ENCODE results near the gene PKIG. TPM values are rescaled to one million over a fixed set of nuclear protein-coding genes. Genes with fewer than 3 reads are reported as not detected.

The PKIG gene
- total RNA-seq, 4 donors from 2014 or later = 305 to 398 (median 357) TPM

DNA sequence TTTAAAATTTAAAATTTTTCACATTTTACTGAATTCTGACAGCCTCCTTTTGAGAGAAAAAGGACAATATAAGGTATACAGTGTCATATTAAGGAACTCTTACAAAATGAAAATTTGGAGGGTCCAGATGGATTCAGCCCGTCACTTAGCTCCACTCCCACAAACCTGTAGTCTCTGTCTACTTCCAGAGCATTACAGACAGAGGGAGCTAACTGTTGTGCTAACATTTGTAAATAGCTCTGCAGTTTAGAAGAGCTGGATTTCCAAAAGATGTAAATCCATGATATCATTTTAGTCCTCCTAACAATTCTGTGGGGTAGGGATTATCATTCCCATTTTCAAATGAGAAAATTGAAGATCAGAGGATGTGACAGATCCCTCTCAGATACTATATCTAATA lies 44.4 kb upstream of the PKIG start:
- H3K27ac ChIP-seq (replicated peaks in 1 of 4) = peak overlapping the region; percentile 78 to 91 (median 86)
- H3K27me3 ChIP-seq = no peaks in the 10 kb centered on the region
- H3K4me3 ChIP-seq = no peak overlapping the region
- no peaks in the 10 kb centered on the region for H3K36me3 ChIP-seq
- no peaks in the 10 kb centered on the region for H3K9me3 ChIP-seq
- 41% methylated on average over 1 of the region's 1 CpG for WGBS
- TF ChIP-seq EP300 (IDR thresholded peaks at IDR 0.05) = no peak
- TF ChIP-seq, protein P1, sequence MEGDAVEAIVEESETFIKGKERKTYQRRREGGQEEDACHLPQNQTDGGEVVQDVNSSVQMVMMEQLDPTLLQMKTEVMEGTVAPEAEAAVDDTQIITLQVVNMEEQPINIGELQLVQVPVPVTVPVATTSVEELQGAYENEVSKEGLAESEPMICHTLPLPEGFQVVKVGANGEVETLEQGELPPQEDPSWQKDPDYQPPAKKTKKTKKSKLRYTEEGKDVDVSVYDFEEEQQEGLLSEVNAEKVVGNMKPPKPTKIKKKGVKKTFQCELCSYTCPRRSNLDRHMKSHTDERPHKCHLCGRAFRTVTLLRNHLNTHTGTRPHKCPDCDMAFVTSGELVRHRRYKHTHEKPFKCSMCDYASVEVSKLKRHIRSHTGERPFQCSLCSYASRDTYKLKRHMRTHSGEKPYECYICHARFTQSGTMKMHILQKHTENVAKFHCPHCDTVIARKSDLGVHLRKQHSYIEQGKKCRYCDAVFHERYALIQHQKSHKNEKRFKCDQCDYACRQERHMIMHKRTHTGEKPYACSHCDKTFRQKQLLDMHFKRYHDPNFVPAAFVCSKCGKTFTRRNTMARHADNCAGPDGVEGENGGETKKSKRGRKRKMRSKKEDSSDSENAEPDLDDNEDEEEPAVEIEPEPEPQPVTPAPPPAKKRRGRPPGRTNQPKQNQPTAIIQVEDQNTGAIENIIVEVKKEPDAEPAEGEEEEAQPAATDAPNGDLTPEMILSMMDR (IDR thresholded peaks at IDR 0.05) = peak; percentile 36 to 57 (median 36)
- TF ChIP-seq POLR2AphosphoS5 (IDR thresholded peaks at IDR 0.05) = no peak
- TF ChIP-seq POLR2A (IDR thresholded peaks at IDR 0.05; ENCODE audit: low read depth) = no peak
- peaks cover 12 to 88% (median 72%) of the 10 kb centered on the region in 4 donors for H3K4me1 ChIP-seq
- intact Hi-C loops (cut with DNase I) = no loop called here
- no peak for DNase-seq (ENCODE audit: extremely low spot score)

DNA sequence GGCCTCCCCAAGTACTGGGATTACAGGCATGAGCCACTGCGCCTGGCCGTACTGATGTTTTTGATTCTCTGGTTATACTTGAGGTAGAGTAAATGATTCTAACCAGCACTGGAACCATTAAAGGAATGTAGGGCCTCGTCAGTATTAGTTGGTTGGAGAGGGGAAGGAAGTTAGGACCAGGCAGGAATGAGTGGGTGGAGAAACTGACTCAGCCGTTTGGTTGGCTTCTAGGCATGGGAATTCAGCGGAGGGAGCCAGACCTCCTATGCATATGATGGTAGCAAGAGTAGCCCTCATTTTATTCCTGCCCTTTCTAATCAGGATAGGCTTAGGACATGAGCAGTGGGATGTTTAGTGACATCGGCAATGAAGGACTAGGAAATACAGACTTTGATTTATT lies 41.5 kb upstream of the PKIG start:
- no peak for DNase-seq (ENCODE audit: extremely low spot score)
- Histone ChIP-seq H3K4me3 (no peak overlapping the region), H3K27ac (replicated peaks in 1 of 4) (peak overlapping the region; percentile 68 to 91 (median 86)), H3K4me1 (peaks cover 22 to 77% (median 62%) of the 10 kb centered on the region in 4 donors), H3K27me3 (no peaks in the 10 kb centered on the region), H3K36me3 (no peaks in the 10 kb centered on the region), H3K9me3 (no peaks in the 10 kb centered on the region)
- intact Hi-C loops (cut with DNase I) = no loop called here
- TF ChIP-seq POLR2AphosphoS5 (IDR thresholded peaks at IDR 0.05) (no peak), POLR2A (IDR thresholded peaks at IDR 0.05; ENCODE audit: low read depth) (no peak), EP300 (IDR thresholded peaks at IDR 0.05) (no peak)
- TF ChIP-seq, protein P1 (IDR thresholded peaks at IDR 0.05) = no peak
- whole genome bisulfite sequencing = 56% methylated on average over 6 of the region's 6 CpGs

DNA sequence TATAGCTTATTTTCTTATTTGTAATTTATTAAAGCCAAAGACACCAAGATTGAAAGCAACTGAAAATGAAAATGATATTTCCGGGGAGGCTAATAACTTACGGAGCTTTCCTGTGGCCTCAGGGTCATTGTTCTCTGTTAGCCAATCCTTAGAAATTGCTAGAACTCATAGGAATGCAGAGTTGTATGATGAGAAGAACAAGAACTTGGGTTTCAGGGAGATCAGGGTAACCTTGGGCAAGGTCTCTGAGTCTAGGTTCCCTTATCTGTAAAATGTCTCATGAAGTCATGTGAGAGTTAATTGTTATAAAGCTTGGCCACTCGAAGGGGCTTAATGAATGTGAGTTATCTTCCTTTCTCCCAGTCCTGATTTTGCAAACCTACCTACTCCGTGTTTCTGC lies 40.4 kb upstream of the PKIG start:
- H3K4me3 ChIP-seq = peak overlapping the region in 1 of 4 donors; percentile 13
- no peaks in the 10 kb centered on the region for H3K9me3 ChIP-seq
- WGBS = 57% methylated on average over 4 of the region's 4 CpGs
- no peak for DNase-seq (ENCODE audit: extremely low spot score)
- intact Hi-C loops (cut with DNase I) = no loop called here
- peaks cover 22 to 71% (median 61%) of the 10 kb centered on the region in 4 donors for H3K4me1 ChIP-seq
- peak overlapping the region; percentile 68 to 91 (median 86) for H3K27ac ChIP-seq (replicated peaks in 1 of 4)
- no peak for TF ChIP-seq EP300 (IDR thresholded peaks at IDR 0.05)
- TF ChIP-seq, protein P1 (IDR thresholded peaks at IDR 0.05) = no peak
- no peak for TF ChIP-seq POLR2A (IDR thresholded peaks at IDR 0.05; ENCODE audit: low read depth)
- TF ChIP-seq POLR2AphosphoS5 (IDR thresholded peaks at IDR 0.05) = no peak
- H3K27me3 ChIP-seq = no peaks in the 10 kb centered on the region
- H3K36me3 ChIP-seq = no peaks in the 10 kb centered on the region

DNA sequence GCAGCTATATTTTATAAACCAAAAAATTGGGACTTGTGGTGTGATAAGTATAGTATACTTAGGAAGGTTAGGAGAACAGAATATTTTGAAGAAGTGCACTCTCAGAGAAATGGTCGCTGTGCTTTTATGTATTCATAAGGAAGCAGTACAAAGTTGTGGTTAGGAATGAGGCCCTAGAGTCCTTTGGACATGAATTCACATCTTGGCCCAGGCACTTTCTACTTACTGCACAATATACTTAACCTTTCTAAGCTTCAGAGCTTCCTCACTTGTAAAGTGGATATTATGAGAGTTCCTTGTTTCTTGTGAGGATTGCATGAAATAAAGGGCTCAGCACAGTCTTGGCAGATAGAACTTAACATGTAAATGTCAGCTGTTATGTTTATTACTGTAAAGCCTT lies 39.5 kb upstream of the PKIG start:
- TF ChIP-seq EP300 (IDR thresholded peaks at IDR 0.05) = no peak
- TF ChIP-seq POLR2A (IDR thresholded peaks at IDR 0.05; ENCODE audit: low read depth) = no peak
- TF ChIP-seq, protein P1 (IDR thresholded peaks at IDR 0.05) = no peak
- TF ChIP-seq POLR2AphosphoS5 (IDR thresholded peaks at IDR 0.05) = no peak
- no peaks in the 10 kb centered on the region for H3K36me3 ChIP-seq
- no peak for DNase-seq (ENCODE audit: extremely low spot score)
- H3K4me3 ChIP-seq = no peak overlapping the region
- H3K4me1 ChIP-seq = peaks cover 24 to 75% (median 68%) of the 10 kb centered on the region in 4 donors
- intact Hi-C loops (cut with DNase I) = no loop called here
- no peaks in the 10 kb centered on the region for H3K9me3 ChIP-seq
- H3K27me3 ChIP-seq = no peaks in the 10 kb centered on the region
- 63% methylated on average over 1 of the region's 1 CpG for WGBS
- peak overlapping the region; percentile 68 to 91 (median 86) for H3K27ac ChIP-seq (replicated peaks in 1 of 4)

DNA sequence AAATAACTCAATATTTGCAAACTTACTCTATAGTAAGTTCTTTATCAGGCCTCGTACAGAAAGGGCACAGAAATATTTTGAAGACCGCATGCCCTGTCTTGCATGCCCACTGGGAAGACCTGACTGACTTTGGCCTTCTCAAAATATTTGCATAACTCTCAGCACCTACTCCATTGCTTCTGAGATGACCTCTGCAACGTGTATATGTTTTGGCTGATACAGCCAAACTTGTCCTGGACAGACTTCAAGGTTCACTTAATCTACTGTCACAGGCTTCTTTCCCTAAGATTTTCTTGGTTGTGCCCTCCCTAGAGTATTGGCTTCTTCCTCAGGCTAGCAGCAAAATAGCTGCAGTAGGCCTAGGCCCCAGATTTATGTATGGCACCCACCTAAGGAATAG lies 39.0 kb upstream of the PKIG start:
- DNase-seq (ENCODE audit: extremely low spot score) = no peak
- Histone ChIP-seq H3K4me1 (peaks cover 29 to 76% (median 70%) of the 10 kb centered on the region in 4 donors), H3K36me3 (no peaks in the 10 kb centered on the region), H3K9me3 (no peaks in the 10 kb centered on the region), H3K27me3 (no peaks in the 10 kb centered on the region), H3K27ac (replicated peaks in 1 of 4) (peak overlapping the region; percentile 68 to 91 (median 86)), H3K4me3 (no peak overlapping the region)
- 46% methylated on average over 3 of the region's 3 CpGs for WGBS
- TF ChIP-seq, protein P1 (IDR thresholded peaks at IDR 0.05) = no peak
- no peak for TF ChIP-seq POLR2AphosphoS5 (IDR thresholded peaks at IDR 0.05)
- TF ChIP-seq POLR2A (IDR thresholded peaks at IDR 0.05; ENCODE audit: low read depth) = no peak
- no peak for TF ChIP-seq EP300 (IDR thresholded peaks at IDR 0.05)
- intact Hi-C loops (cut with DNase I) = no loop called here

Data from esophagus muscularis mucosa (tissue), 4 donors.